DOHH2 (cell line): ENCODE data around the gene CMTM2.
"Not testable (repeated sequence)": the region's sequence is repeated elsewhere in the genome, so short reads cannot be mapped to it uniquely, and the experiment has no call there.

Experiments used
- H3F3A ChIP-seq: fragments of 200-600 bp; sonication (generic), shearing (Covaris generic); 2 replicates; pipeline ENCODE4 v1.6.0; 2016; ENCODE audit warnings: antibody characterized with exemption, mild to moderate bottlenecking; ENCODE audit not compliant: control insufficient read depth, insufficient read depth
- H3K27ac ChIP-seq: fragments of 200-600 bp; sonication (generic); 2 replicates; pipeline ENCODE4 v1.5.1; 2014; ENCODE audit warnings: low read depth, mild to moderate bottlenecking, low read length, moderate library complexity
- H3K27me3 ChIP-seq: fragments of 200-600 bp; sonication (generic); 2 replicates; pipeline ENCODE4 v1.6.1; 2014; ENCODE audit warnings: mild to moderate bottlenecking, low read length, mixed read lengths; ENCODE audit not compliant: control insufficient read depth
- H3K36me3 ChIP-seq: fragments of 200-600 bp; sonication (generic); 2 replicates; pipeline ENCODE4 v1.6.1; 2014; ENCODE audit warnings: mild to moderate bottlenecking, low read length, moderate library complexity, mixed read lengths; ENCODE audit not compliant: control insufficient read depth
- H3K4me1 ChIP-seq: fragments of 200-600 bp; sonication (generic); 2 replicates; pipeline ENCODE4 v1.6.1; 2014; ENCODE audit warnings: mild to moderate bottlenecking, low read length, mixed read lengths; ENCODE audit not compliant: control insufficient read depth
- H3K4me2 ChIP-seq: fragments of 200-600 bp; sonication (generic); 2 replicates; pipeline ENCODE4 v1.6.0; 2014; ENCODE audit warnings: mild to moderate bottlenecking, low read length, moderate library complexity
- H3K4me3 ChIP-seq: fragments of 200-600 bp; sonication (generic); 2 replicates; pipeline ENCODE4 v1.5.1; 2014; ENCODE audit warnings: mild to moderate bottlenecking, low read length, mixed read lengths
- H3K79me2 ChIP-seq: fragments of 200-600 bp; sonication (generic); 2 replicates; pipeline ENCODE4 v1.6.1; 2014; ENCODE audit warnings: mild to moderate bottlenecking, low read length, mixed read lengths; ENCODE audit not compliant: control insufficient read depth
- H3K9me2 ChIP-seq: fragments of 200-600 bp; sonication (generic); replicated peaks from 2 replicates; pipeline ENCODE4 v1.6.1; 2014; ENCODE audit warnings: mild to moderate bottlenecking, low read length, mixed read lengths; ENCODE audit not compliant: control insufficient read depth
- H3K9me3 ChIP-seq: fragments of 200-600 bp; sonication (generic); 2 replicates; pipeline ENCODE4 v1.6.1; 2014; ENCODE audit warnings: antibody characterized with exemption, low read length, mixed read lengths; ENCODE audit not compliant: control insufficient read depth, insufficient read depth
- H4K20me1 ChIP-seq: fragments of 200-600 bp; sonication (generic); 2 replicates; pipeline ENCODE4 v1.6.0; 2014; ENCODE audit warnings: low read depth, mild to moderate bottlenecking, antibody characterized with exemption, low read length, moderate library complexity; ENCODE audit not compliant: control insufficient read depth, insufficient read depth
- CTCF ChIP-seq: fragments of 200-600 bp; sonication (generic); IDR thresholded peaks from one replicate; pipeline ENCODE4 v1.5.1; 2014; ENCODE audit warnings: antibody characterized with exemption, mild to moderate bottlenecking, low read depth, low read length; ENCODE audit not compliant: poor library complexity, severe bottlenecking
- EZH2phosphoT487 ChIP-seq: fragments of 200-600 bp; sonication (generic); IDR thresholded peaks from 2 replicates; pipeline ENCODE4 v1.6.1; 2017; ENCODE audit warnings: borderline replicate concordance, mild to moderate bottlenecking, antibody characterized with exemption, low read length, moderate library complexity, mixed read lengths

The CMTM2 gene

GRCh38 chr16:66629856-66630255, 50.6 kb downstream of the CMTM2 start:
- Histone ChIP-seq H3K4me1 (no peaks in the 10 kb centered on the region), H3K79me2 (no peaks in the 10 kb centered on the region), H3K27me3 (no peaks in the 10 kb centered on the region), H3F3A (no peaks in the 10 kb centered on the region), H4K20me1 (no peaks in the 10 kb centered on the region), H3K9me3 (no peaks in the 10 kb centered on the region), H3K4me3 (no peak overlapping the region), H3K27ac (no peak overlapping the region), H3K4me2 (no peak overlapping the region), H3K9me2 (no peaks in the 10 kb centered on the region), H3K36me3 (no peaks in the 10 kb centered on the region)
- TF ChIP-seq CTCF (no peak), EZH2phosphoT487 (no peak)

DNA sequence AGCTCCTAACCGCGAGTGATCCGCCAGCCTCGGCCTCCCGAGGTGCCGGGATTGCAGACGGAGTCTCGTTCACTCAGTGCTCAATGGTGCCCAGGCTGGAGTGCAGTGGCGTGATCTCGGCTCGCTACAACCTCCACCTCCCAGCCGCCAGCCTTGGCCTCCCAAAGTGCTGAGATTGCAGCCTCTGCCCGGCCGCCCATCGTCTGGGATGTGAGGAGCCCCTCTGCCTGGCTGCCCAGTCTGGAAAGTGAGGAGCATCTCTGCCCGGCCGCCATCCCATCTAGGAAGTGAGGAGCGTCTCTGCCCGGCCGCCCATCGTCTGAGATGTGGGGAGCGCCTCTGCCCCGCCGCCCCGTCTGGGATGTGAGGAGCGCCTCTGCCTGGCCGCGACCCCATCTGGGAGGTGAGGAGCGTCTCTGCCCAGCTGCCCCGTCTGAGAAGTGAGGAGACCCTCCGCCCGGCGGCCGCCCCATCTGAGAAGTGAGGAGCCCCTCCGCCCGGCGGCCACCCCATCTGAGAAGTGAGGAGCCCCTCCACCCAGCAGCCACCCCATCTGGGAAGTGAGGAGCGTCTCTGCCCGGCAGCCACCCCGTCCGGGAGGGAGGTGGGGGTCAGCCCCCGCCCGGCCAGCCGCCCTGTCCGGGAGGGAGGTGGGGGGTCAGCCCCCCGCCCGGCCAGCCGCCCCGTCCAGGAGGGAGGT, 51.4 kb downstream of the CMTM2 start:
- H3K4me2 ChIP-seq, H3K36me3 ChIP-seq, H3K4me3 ChIP-seq, H3K9me3 ChIP-seq, H3K4me1 ChIP-seq, H3F3A ChIP-seq, H4K20me1 ChIP-seq, H3K79me2 ChIP-seq, H3K27ac ChIP-seq, H3K27me3 ChIP-seq, H3K9me2 ChIP-seq: not testable (repeated sequence)

DNA sequence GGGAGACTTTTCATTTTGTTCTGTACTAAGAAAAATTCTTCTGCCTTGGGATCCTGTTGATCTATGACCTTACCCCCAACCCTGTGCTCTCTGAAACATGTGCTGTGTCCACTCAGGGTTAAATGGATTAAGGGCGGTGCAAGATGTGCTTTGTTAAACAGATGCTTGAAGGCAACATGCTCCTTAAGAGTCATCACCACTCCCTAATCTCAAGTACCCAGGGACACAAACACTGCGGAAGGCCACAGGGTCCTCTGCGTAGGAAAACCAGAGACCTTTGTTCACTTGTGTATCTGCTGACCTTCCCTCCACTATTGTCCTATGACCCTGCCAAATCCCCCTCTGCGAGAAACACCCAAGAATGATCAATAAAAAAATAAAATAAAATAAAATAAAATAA, 52.3 kb downstream of the CMTM2 start:
- H3K9me2 ChIP-seq, H3F3A ChIP-seq, H3K4me2 ChIP-seq, H3K79me2 ChIP-seq, H4K20me1 ChIP-seq, H3K36me3 ChIP-seq, H3K4me3 ChIP-seq, H3K27me3 ChIP-seq, H3K9me3 ChIP-seq, H3K27ac ChIP-seq, H3K4me1 ChIP-seq: not testable (repeated sequence)

- no peak overlapping the region for H3K27ac ChIP-seq
- H3F3A ChIP-seq, result no peaks in the 10 kb centered on the region
- H3K36me3 ChIP-seq, result no peaks in the 10 kb centered on the region
- H3K4me3 ChIP-seq, result no peak overlapping the region
- no peaks in the 10 kb centered on the region for H3K9me2 ChIP-seq
- H3K9me3 ChIP-seq, result no peaks in the 10 kb centered on the region
- TF ChIP-seq EZH2phosphoT487, result no peak
- H3K4me2 ChIP-seq, result no peak overlapping the region
- H3K27me3 ChIP-seq, result no peaks in the 10 kb centered on the region
- H3K79me2 ChIP-seq, result no peaks in the 10 kb centered on the region
- no peaks in the 10 kb centered on the region for H4K20me1 ChIP-seq
- no peaks in the 10 kb centered on the region for H3K4me1 ChIP-seq
Observed at GRCh38 chr16:66634527-66635196, 55.4 kb downstream of the CMTM2 start.

GRCh38 chr16:66635406-66635805, 56.1 kb downstream of the CMTM2 start:
- Histone ChIP-seq H3K4me1 (no peaks in the 10 kb centered on the region), H3K27me3 (no peaks in the 10 kb centered on the region), H3K4me2 (no peak overlapping the region), H3F3A (no peaks in the 10 kb centered on the region), H3K27ac (no peak overlapping the region), H4K20me1 (no peaks in the 10 kb centered on the region), H3K9me3 (no peaks in the 10 kb centered on the region), H3K36me3 (no peaks in the 10 kb centered on the region), H3K9me2 (no peaks in the 10 kb centered on the region), H3K79me2 (no peaks in the 10 kb centered on the region), H3K4me3 (no peak overlapping the region)
- no peak for TF ChIP-seq EZH2phosphoT487
- TF ChIP-seq CTCF, result no peak
